ENCODE data around the gene HDAC10.
"Not testable (repeated sequence)": the region's sequence is repeated elsewhere in the genome, so short reads cannot be mapped to it uniquely, and the experiment has no call there.

The HDAC10 gene

GRCh38 chr22:50285568-50286229 lies 34.6 kb upstream of the HDAC10 start:
- DNase-seq (ENCODE audit: low read depth), result no peak

GRCh38 chr22:50284479-50284878 lies 33.4 kb upstream of the HDAC10 start:
- no peak for DNase-seq (ENCODE audit: low read depth)

GRCh38 chr22:50283821-50284220 lies 32.8 kb upstream of the HDAC10 start:
- no peak for DNase-seq (ENCODE audit: low read depth)

- DNase-seq (ENCODE audit: low read depth), result no peak
These were observed 31.5 kb upstream of the HDAC10 start for GRCh38 chr22:50282361-50283155.

- DNase-seq (ENCODE audit: low read depth), result no peak
These were observed 30.9 kb upstream of the HDAC10 start for GRCh38 chr22:50281957-50282356.

- DNase-seq (ENCODE audit: low read depth), result no peak
These were observed 30.3 kb upstream of the HDAC10 start for GRCh38 chr22:50281384-50281760.

- DNase-seq (ENCODE audit: low read depth), result no peak
These were observed 29.8 kb upstream of the HDAC10 start for GRCh38 chr22:50280708-50281383.

GRCh38 chr22:50280022-50280707 lies 29.1 kb upstream of the HDAC10 start:
- no peak for DNase-seq (ENCODE audit: low read depth)

GRCh38 chr22:50278956-50279619 lies 28.0 kb upstream of the HDAC10 start:
- no peak for DNase-seq (ENCODE audit: low read depth)

GRCh38 chr22:50278461-50278860 lies 27.4 kb upstream of the HDAC10 start:
- no peak for DNase-seq (ENCODE audit: low read depth)

GRCh38 chr22:50277761-50278160 lies 26.7 kb upstream of the HDAC10 start:
- no peak for DNase-seq (ENCODE audit: low read depth)

- DNase-seq (ENCODE audit: low read depth), result no peak
These were observed 25.1 kb upstream of the HDAC10 start for GRCh38 chr22:50276143-50276542.

GRCh38 chr22:50275181-50276055 lies 24.4 kb upstream of the HDAC10 start:
- DNase-seq (ENCODE audit: low read depth), result no peak

- DNase-seq (ENCODE audit: low read depth), result no peak
These were observed 23.7 kb upstream of the HDAC10 start for GRCh38 chr22:50274771-50275170.

- DNase-seq (ENCODE audit: low read depth), result no peak
These were observed 23.2 kb upstream of the HDAC10 start for GRCh38 chr22:50274311-50274710.

GRCh38 chr22:50273781-50274180 lies 22.7 kb upstream of the HDAC10 start:
- DNase-seq (ENCODE audit: low read depth), result not testable (repeated sequence)

GRCh38 chr22:50273352-50273751 lies 22.3 kb upstream of the HDAC10 start:
- not testable (repeated sequence) for DNase-seq (ENCODE audit: low read depth)

GRCh38 chr22:50272044-50272802 lies 21.2 kb upstream of the HDAC10 start:
- no peak for DNase-seq (ENCODE audit: low read depth)

- peak; percentile 40 for DNase-seq (ENCODE audit: low read depth)
These were observed 20.5 kb upstream of the HDAC10 start for GRCh38 chr22:50271519-50271970.
